HL-60 (cell line): Measurements from ENCODE around the gene ISCU.

Source experiments
- GABPA ChIP-seq: IDR thresholded peaks from 2 replicates; pipeline ENCODE4 v1.6.1; 2012; ENCODE audit warnings: low read depth
- POLR2AphosphoS5 ChIP-seq: IDR thresholded peaks from 2 replicates; pipeline ENCODE4 v1.6.1; 2012; ENCODE audit warnings: low read depth
- SPI1 ChIP-seq: IDR thresholded peaks from 2 replicates; pipeline ENCODE4 v1.6.1; 2012; ENCODE audit warnings: low read depth, mild to moderate bottlenecking, borderline replicate concordance
- TF ChIP-seq, protein P1 (sequence below): IDR thresholded peaks from one replicate; pipeline ENCODE4 v1.5.1; 2011; ENCODE audit warnings: low read length, control low read depth, inconsistent platforms; ENCODE audit not compliant: insufficient read depth
- TF ChIP-seq, protein P2 (sequence below): IDR thresholded peaks from 2 replicates; pipeline ENCODE4 v1.6.1; 2012; ENCODE audit warnings: low read depth; ENCODE audit not compliant: insufficient replicate concordance

DNA sequence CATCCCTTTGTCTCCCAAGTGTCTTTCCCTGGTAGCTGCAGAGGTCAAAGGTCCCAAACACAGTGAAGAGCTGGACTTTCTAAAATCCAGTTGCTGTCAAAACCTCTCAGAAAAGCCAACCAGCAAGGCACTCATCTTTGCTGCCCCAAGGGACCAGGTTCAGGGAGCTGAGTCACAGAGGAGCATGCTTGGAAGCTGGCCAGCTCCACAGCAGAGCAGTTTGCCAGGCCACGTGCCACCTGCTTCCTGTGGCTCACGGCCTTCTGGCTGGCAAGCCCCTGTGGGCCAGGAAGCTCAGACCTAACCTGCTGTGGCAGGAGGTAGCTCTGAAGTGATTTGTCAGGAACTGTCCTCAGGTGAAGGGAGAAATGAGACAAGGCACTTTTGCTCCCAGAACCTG, 3.6 kb downstream of the ISCU start:
- TF ChIP-seq GABPA (no peak), POLR2AphosphoS5 (peak; percentile 86), SPI1 (no peak)
- TF ChIP-seq, protein P1, sequence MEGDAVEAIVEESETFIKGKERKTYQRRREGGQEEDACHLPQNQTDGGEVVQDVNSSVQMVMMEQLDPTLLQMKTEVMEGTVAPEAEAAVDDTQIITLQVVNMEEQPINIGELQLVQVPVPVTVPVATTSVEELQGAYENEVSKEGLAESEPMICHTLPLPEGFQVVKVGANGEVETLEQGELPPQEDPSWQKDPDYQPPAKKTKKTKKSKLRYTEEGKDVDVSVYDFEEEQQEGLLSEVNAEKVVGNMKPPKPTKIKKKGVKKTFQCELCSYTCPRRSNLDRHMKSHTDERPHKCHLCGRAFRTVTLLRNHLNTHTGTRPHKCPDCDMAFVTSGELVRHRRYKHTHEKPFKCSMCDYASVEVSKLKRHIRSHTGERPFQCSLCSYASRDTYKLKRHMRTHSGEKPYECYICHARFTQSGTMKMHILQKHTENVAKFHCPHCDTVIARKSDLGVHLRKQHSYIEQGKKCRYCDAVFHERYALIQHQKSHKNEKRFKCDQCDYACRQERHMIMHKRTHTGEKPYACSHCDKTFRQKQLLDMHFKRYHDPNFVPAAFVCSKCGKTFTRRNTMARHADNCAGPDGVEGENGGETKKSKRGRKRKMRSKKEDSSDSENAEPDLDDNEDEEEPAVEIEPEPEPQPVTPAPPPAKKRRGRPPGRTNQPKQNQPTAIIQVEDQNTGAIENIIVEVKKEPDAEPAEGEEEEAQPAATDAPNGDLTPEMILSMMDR = no peak
- TF ChIP-seq, protein P2, sequence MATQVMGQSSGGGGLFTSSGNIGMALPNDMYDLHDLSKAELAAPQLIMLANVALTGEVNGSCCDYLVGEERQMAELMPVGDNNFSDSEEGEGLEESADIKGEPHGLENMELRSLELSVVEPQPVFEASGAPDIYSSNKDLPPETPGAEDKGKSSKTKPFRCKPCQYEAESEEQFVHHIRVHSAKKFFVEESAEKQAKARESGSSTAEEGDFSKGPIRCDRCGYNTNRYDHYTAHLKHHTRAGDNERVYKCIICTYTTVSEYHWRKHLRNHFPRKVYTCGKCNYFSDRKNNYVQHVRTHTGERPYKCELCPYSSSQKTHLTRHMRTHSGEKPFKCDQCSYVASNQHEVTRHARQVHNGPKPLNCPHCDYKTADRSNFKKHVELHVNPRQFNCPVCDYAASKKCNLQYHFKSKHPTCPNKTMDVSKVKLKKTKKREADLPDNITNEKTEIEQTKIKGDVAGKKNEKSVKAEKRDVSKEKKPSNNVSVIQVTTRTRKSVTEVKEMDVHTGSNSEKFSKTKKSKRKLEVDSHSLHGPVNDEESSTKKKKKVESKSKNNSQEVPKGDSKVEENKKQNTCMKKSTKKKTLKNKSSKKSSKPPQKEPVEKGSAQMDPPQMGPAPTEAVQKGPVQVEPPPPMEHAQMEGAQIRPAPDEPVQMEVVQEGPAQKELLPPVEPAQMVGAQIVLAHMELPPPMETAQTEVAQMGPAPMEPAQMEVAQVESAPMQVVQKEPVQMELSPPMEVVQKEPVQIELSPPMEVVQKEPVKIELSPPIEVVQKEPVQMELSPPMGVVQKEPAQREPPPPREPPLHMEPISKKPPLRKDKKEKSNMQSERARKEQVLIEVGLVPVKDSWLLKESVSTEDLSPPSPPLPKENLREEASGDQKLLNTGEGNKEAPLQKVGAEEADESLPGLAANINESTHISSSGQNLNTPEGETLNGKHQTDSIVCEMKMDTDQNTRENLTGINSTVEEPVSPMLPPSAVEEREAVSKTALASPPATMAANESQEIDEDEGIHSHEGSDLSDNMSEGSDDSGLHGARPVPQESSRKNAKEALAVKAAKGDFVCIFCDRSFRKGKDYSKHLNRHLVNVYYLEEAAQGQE = peak; percentile 23
